Astrocyte (in vitro differentiated cells and primary cell): ENCODE results near the gene LRRTM4. TPM values are rescaled to one million over a fixed set of nuclear protein-coding genes. Genes with fewer than 3 reads are reported as not detected.

Source experiments
- DNase-seq: peaks from one replicate; pipeline ENCODE4 v3.0.0-alpha.2; 2010; ENCODE audit warnings: low read depth
- FAIRE-seq: peaks from 2 replicates; lab custom pipeline; 2011; peaks lifted over from hg19 to GRCh38; lab: Jason Lieb, UNC
- H2AFZ ChIP-seq: 2 replicates; pipeline ENCODE4 v1.6.0; 2012; ENCODE audit warnings: low read depth, low read length, inconsistent platforms
- H3K27ac ChIP-seq: 2 replicates; pipeline ENCODE4 v1.5.1; 2011; ENCODE audit warnings: low read depth, low read length, inconsistent platforms
- H3K27me3 ChIP-seq: 2 replicates; pipeline ENCODE4 v1.6.0; 2011; ENCODE audit warnings: low read length, inconsistent platforms; ENCODE audit not compliant: insufficient read depth
- H3K36me3 ChIP-seq: 2 replicates; pipeline ENCODE4 v1.5.1; 2011; ENCODE audit warnings: low read length, inconsistent platforms; ENCODE audit not compliant: insufficient read depth
- H3K4me1 ChIP-seq: 2 replicates; pipeline ENCODE4 v1.5.1; 2011; ENCODE audit warnings: low read length, inconsistent platforms; ENCODE audit not compliant: insufficient read depth
- H3K4me2 ChIP-seq: 2 replicates; pipeline ENCODE4 v1.6.0; 2012; ENCODE audit warnings: low read length, inconsistent platforms
- H3K4me3 ChIP-seq: 2 replicates; pipeline ENCODE4 v1.5.1; 2011; ENCODE audit warnings: low read depth, mild to moderate bottlenecking, low read length, inconsistent platforms; ENCODE audit not compliant: insufficient read depth
- H3K79me2 ChIP-seq: 2 replicates; pipeline ENCODE4 v1.6.0; 2012; ENCODE audit warnings: mild to moderate bottlenecking, low read length, inconsistent platforms; ENCODE audit not compliant: insufficient read depth
- H3K9ac ChIP-seq: 2 replicates; pipeline ENCODE4 v1.6.0; 2012; ENCODE audit warnings: mild to moderate bottlenecking, low read length, inconsistent platforms
- H3K9me3 ChIP-seq: 2 replicates; pipeline ENCODE4 v1.5.1; 2012; ENCODE audit warnings: low read depth, mild to moderate bottlenecking, low read length, inconsistent platforms; ENCODE audit not compliant: insufficient read depth
- H4K20me1 ChIP-seq: 2 replicates; pipeline ENCODE4 v1.6.0; 2012; ENCODE audit warnings: low read length, inconsistent platforms; ENCODE audit not compliant: insufficient read depth
- H3K27ac Mint-ChIP-seq: one replicate; pipeline ENCODE4 v1.8.0; 2021; ENCODE audit warnings: mild to moderate bottlenecking, mixed read lengths; ENCODE audit not compliant: unreplicated experiment
- H3K27me3 Mint-ChIP-seq: one replicate; pipeline ENCODE4 v1.8.0; 2021; ENCODE audit warnings: low read depth, mixed read lengths; ENCODE audit not compliant: unreplicated experiment
- H3K36me3 Mint-ChIP-seq: one replicate; pipeline ENCODE4 v1.8.0; 2021; ENCODE audit warnings: low read depth, mixed read lengths; ENCODE audit not compliant: unreplicated experiment
- H3K4me1 Mint-ChIP-seq: one replicate; pipeline ENCODE4 v1.8.0; 2021; ENCODE audit warnings: low read depth, mixed read lengths; ENCODE audit not compliant: unreplicated experiment
- H3K4me3 Mint-ChIP-seq: one replicate; pipeline ENCODE4 v1.8.0; 2021; ENCODE audit warnings: mild to moderate bottlenecking, moderate library complexity, mixed read lengths; ENCODE audit not compliant: unreplicated experiment
- H3K9me3 Mint-ChIP-seq: one replicate; pipeline ENCODE4 v1.8.0; 2021; ENCODE audit warnings: mild to moderate bottlenecking, mixed read lengths; ENCODE audit not compliant: unreplicated experiment
- EZH2 ChIP-seq: IDR thresholded peaks from 2 replicates; pipeline ENCODE4 v1.6.1; 2012; ENCODE audit warnings: mild to moderate bottlenecking, low read length, inconsistent platforms; ENCODE audit not compliant: insufficient read depth
- total RNA-seq: library from RNA; stranded (reverse); gene quantifications from 2 replicates; pipeline ENCODE4 v1.2.1, GENCODE V29; 2021
- TF ChIP-seq, protein P1 (sequence below): IDR thresholded peaks from 2 replicates; pipeline ENCODE4 v1.5.1; 2011; ENCODE audit warnings: low read depth, mild to moderate bottlenecking, inconsistent platforms, low read length, moderate library complexity; ENCODE audit not compliant: insufficient read depth

Gene LRRTM4
- total RNA-seq, 1 donor from 2014 or later, result 0.59 TPM

DNA sequence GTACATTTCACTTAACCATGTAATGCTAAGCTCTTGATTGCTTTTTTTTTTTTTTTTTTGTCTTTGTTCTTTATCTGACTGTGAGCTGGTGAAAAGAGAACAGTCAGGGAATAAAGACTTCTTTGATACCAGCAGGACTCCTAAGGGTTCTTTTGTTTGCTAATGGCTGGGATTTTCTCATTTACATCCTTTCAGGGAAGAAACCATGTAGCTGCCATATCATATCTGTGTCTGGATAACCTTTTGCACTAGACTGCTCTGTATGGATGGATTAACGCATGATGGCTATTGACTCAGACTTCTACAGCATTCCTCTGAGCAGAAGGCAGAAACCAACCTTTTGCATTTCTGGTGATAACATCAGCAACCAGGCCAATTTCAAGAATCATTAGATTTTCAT lies 504.0 kb downstream of the LRRTM4 start:
- H3K36me3 ChIP-seq, result no peaks in the 10 kb centered on the region
- Mint-ChIP-seq H3K4me1 (no peaks in the 10 kb centered on the region), H3K9me3 (peaks cover 7% of the 10 kb centered on the region), H3K27me3 (no peaks in the 10 kb centered on the region), H3K36me3 (no peaks in the 10 kb centered on the region), H3K4me3 (no peak overlapping the region), H3K27ac (no peak overlapping the region)
- H3K9ac ChIP-seq, result no peak overlapping the region
- no peak overlapping the region for H3K27ac ChIP-seq
- H3K4me2 ChIP-seq, result no peak overlapping the region
- H3K79me2 ChIP-seq, result no peaks in the 10 kb centered on the region
- no peaks in the 10 kb centered on the region for H3K27me3 ChIP-seq
- FAIRE-seq (no peak), DNase-seq (no peak)
- no peak overlapping the region for H2AFZ ChIP-seq
- H3K4me3 ChIP-seq, result no peak overlapping the region
- no peaks in the 10 kb centered on the region for H4K20me1 ChIP-seq
- no peaks in the 10 kb centered on the region for H3K9me3 ChIP-seq
- no peaks in the 10 kb centered on the region for H3K4me1 ChIP-seq
- TF ChIP-seq, protein P1, sequence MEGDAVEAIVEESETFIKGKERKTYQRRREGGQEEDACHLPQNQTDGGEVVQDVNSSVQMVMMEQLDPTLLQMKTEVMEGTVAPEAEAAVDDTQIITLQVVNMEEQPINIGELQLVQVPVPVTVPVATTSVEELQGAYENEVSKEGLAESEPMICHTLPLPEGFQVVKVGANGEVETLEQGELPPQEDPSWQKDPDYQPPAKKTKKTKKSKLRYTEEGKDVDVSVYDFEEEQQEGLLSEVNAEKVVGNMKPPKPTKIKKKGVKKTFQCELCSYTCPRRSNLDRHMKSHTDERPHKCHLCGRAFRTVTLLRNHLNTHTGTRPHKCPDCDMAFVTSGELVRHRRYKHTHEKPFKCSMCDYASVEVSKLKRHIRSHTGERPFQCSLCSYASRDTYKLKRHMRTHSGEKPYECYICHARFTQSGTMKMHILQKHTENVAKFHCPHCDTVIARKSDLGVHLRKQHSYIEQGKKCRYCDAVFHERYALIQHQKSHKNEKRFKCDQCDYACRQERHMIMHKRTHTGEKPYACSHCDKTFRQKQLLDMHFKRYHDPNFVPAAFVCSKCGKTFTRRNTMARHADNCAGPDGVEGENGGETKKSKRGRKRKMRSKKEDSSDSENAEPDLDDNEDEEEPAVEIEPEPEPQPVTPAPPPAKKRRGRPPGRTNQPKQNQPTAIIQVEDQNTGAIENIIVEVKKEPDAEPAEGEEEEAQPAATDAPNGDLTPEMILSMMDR, result no peak
- TF ChIP-seq EZH2, result no peak

DNA sequence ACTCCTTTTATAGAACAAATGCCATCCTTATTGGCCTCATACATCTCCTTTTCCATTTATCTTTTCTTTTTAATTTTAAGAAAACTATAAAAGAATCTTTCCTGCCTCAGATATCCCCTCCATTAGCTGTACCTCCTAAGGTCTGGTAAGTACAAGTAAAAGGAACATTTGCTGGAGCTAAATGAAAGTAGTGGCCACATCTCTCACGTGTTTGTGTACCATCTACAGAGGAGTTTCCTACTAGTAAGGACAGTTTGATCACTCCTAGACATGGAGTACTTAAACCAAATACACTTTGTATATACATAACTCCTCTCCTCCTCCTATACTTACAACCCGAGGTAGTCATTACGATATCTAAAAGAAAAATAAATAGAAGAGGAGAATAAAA lies 504.8 kb downstream of the LRRTM4 start:
- no peak overlapping the region for H3K27ac Mint-ChIP-seq
- Histone ChIP-seq H3K36me3 (no peaks in the 10 kb centered on the region), H3K27ac (no peak overlapping the region), H3K4me2 (no peak overlapping the region), H3K27me3 (no peaks in the 10 kb centered on the region), H2AFZ (no peak overlapping the region), H3K79me2 (no peaks in the 10 kb centered on the region), H3K4me1 (no peaks in the 10 kb centered on the region), H3K4me3 (no peak overlapping the region), H4K20me1 (no peaks in the 10 kb centered on the region), H3K9me3 (no peaks in the 10 kb centered on the region), H3K9ac (no peak overlapping the region)
- no peak overlapping the region for H3K4me3 Mint-ChIP-seq
- no peak for FAIRE-seq
- H3K36me3 Mint-ChIP-seq, result no peaks in the 10 kb centered on the region
- H3K9me3 Mint-ChIP-seq, result peaks cover 2% of the 10 kb centered on the region
- no peaks in the 10 kb centered on the region for H3K27me3 Mint-ChIP-seq
- TF ChIP-seq, protein P1, result no peak
- TF ChIP-seq EZH2, result no peak
- no peak for DNase-seq
- no peaks in the 10 kb centered on the region for H3K4me1 Mint-ChIP-seq

DNA sequence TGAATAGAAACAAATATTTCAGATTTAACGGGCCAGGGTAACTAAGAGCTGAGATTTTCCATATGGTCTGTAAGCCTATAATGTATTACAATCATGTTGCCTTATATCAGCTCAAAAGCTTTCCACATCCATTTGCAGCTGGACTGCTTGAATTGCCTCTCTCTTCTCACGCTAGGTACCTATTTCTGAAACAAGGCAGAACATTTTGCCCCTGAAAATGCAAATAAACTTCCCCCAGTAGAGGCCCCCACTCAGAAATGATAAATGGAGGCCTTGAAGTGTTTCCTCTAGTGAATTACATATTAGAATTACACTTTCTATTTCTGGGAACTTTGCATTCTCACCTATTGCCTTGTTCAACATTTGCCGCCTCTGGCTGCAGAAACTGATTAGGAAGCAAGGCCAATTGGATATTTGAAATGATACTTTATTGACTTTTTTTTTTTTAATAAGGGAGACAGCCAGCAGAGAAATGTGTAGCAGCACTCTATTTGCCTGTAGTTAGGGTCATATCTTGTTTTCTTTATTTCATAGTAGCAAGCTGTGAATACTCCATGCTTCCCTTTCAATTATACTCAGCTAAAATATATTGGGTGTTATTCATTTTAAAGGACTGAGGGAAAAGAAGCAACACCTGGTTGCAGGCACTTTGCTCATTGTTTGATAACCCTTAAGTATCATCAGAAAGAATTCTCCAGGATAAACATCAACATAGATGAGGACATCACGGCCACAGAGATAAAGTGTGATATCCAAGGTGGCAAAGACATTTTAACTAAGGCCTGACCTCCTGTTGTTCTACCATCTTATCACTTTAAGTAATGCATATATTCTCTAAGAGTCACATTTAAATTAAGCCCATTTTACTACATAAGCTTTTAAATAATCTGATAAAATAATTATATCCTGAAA lies 505.5 kb downstream of the LRRTM4 start:
- H3K9me3 Mint-ChIP-seq, result no peaks in the 10 kb centered on the region
- DNase-seq, result no peak
- no peaks in the 10 kb centered on the region for H3K79me2 ChIP-seq

More for the DNA sequence above, 505.5 kb downstream of the LRRTM4 start:
- no peak for TF ChIP-seq EZH2
- TF ChIP-seq, protein P1, result no peak
- H2AFZ ChIP-seq, result no peak overlapping the region
- FAIRE-seq, result no peak
- H3K27me3 ChIP-seq, result no peaks in the 10 kb centered on the region
- Mint-ChIP-seq H3K27ac (no peak overlapping the region), H3K4me1 (no peaks in the 10 kb centered on the region), H3K27me3 (no peaks in the 10 kb centered on the region), H3K4me3 (no peak overlapping the region), H3K36me3 (no peaks in the 10 kb centered on the region)
- no peaks in the 10 kb centered on the region for H3K4me1 ChIP-seq
- H3K4me2 ChIP-seq, result no peak overlapping the region
- no peaks in the 10 kb centered on the region for H3K36me3 ChIP-seq
- no peak overlapping the region for H3K27ac ChIP-seq
- no peak overlapping the region for H3K9ac ChIP-seq
- H3K4me3 ChIP-seq, result no peak overlapping the region
- no peaks in the 10 kb centered on the region for H4K20me1 ChIP-seq
- no peaks in the 10 kb centered on the region for H3K9me3 ChIP-seq
